ENCODE measurements around the gene SLC38A11.

The SLC38A11 gene

DNA sequence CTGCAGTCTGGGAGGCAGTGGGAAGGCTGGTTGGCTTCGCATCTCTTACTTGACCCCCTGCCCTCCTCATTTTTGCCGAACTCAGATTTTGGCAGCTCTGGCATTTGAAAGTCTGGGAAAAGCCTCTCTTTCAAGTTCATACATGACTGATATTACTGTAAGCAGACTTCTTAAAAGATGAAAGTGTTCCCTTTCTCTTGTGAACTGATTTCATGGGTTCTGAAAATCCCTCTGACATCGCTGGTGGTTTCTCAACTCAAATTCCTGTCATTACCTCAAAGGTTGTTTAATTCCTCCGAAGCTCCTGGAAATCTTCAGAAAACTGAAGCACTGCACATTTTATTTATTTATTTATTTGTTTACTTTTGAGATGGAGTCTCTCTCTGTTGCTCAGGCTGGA is 16.9 kb upstream of the SLC38A11 start:
- DNase-seq (ENCODE audit: low read depth): no peak

DNA sequence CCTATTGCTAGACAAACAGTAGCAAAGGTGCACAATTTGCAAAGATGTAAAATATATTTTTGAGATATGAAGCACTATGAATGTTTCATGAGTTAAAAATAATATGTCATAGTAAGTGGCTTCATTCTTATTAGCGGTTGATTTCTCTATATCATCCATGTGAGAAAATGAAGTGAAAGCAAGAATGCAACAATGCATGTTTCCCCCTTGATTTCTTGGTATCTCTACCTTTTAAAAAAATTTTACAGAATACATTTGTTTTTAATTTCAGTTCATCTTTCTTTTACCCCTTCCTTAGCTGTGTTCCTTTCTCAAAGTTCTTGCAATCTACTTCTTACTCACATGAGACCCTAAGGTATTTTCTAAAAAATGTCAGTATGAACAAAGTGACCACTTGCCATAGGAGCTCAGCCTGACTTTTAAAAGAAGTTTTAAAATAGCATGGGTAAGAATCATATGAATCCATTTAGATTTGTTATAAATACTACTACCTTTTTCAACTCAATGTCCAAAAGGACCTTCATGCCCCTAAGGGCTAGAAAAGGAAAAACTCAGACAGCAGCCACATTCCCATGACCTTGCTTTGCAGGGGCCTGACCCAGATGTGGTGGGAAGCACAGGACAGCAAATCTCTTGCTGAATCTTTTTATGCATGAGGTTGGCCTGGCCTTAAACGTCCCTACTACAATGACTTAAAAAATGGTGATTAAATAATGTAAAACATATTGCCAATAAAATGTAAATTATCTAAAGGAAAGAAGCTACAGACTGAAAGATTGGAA is 14.8 kb upstream of the SLC38A11 start:
- no peak for DNase-seq (ENCODE audit: low read depth)

GRCh38 chr2:164967781-164968228 is 12.5 kb upstream of the SLC38A11 start:
- DNase-seq (ENCODE audit: low read depth): no peak

GRCh38 chr2:164967361-164967760 is 12.0 kb upstream of the SLC38A11 start:
- no peak for DNase-seq (ENCODE audit: low read depth)

GRCh38 chr2:164964700-164965099 is 9.4 kb upstream of the SLC38A11 start:
- no peak for DNase-seq (ENCODE audit: low read depth)

DNA sequence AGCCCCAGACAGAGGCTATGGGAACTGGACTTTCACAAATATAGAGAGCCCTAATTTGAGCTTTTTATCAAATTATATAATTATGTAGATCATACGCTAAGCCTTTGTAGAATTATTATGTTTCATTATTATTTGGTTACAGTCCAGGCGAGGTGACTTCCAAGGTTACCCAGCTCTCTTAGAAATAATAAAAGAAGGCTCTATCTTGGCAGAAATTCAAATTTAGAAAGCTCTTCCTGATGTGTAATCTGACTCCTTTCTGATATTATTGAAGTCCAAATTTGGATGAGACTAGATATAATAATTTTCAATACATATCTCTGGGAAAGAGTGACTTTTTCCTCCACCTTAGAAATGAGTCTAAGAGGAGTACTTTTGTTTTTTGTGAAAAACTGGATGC is 4.8 kb upstream of the SLC38A11 start:
- no peak for DNase-seq (ENCODE audit: low read depth)

- DNase-seq (ENCODE audit: low read depth): no peak
These were observed 1.1 kb downstream of the SLC38A11 start for GRCh38 chr2:164954186-164954585.

GRCh38 chr2:164953279-164953678 is 2.0 kb downstream of the SLC38A11 start:
- DNase-seq (ENCODE audit: low read depth): no peak

DNA sequence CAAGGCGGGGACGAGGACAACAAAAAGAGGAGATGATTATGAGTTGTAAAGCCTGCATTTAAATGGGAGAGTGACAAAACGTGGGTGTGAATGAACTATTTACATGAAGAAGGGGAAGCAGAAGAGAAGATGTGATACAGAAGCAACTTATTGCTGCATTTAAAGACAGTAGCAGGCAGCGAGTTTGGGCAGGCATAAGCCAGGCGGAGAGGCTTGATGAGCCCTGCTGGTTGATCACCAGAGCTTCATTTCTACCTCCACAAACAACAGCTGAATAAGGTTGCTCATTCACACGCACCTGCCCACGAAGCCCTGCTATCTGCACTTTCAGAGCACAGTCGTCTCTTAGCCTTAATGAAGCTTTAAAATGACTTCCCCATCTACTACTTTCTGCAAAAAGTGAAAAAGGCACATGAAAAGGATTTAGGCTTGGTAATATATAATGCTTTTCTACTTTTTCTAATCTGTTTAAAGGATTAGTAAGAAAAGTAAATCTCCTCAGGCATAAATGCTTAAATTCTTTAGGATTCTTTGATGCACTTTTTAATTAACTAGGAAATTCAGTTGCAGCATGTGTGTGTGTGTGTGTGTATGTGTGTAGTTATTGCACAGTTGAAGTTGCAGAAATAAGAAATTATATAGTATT is 3.1 kb downstream of the SLC38A11 start:
- DNase-seq (ENCODE audit: low read depth): no peak

DNA sequence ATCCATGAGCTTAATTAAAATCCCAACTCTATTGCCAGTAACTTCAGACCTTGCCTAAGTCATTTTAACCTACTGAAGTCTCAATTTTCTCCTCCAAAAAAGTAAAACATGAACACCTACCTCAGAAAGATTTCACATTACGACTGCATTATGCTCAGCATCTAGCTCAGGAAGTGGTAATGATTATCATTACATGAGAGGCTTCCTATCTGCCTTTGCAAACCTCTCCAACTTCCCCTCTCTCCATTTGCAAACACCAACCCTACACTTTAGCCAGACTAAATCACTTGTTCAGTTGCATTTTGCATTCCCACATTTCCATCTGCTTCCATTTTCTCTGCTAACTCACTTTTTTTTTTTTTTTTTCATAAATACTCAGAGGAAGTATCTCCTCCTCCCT is 6.8 kb downstream of the SLC38A11 start:
- DNase-seq (ENCODE audit: low read depth): no peak

GRCh38 chr2:164947281-164947680 is 8.0 kb downstream of the SLC38A11 start:
- DNase-seq (ENCODE audit: low read depth): no peak

GRCh38 chr2:164943289-164943688 is 12.0 kb downstream of the SLC38A11 start:
- DNase-seq (ENCODE audit: low read depth): no peak

DNA sequence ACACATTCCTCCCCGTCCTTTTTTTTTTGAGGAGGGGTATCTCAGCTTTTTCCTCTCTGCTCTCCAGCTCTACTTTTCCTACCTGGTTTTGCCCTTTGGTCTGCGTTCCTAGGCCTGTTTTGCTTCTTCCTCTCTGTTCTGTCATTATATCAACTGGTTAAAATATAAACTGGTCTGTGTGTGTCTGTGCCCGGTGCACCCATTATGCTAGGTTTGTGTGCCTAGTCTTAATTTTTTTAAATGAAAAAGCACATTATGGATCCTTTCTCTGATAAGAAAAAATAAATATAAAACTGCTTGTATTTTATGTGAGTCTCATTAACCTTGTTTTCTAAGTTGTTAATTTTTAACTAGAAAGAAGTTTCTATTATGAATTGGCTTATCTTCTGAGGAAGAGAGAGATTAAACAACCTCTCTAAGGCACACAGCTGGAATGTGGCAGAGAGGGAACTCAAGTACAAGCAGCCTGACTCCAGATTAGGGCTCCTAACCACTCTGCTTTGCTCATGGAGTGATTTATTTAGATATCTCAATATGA is 17.4 kb downstream of the SLC38A11 start:
- DNase-seq (ENCODE audit: low read depth): no peak

GRCh38 chr2:164935118-164936101 is 19.9 kb downstream of the SLC38A11 start:
- DNase-seq (ENCODE audit: low read depth): no peak

DNA sequence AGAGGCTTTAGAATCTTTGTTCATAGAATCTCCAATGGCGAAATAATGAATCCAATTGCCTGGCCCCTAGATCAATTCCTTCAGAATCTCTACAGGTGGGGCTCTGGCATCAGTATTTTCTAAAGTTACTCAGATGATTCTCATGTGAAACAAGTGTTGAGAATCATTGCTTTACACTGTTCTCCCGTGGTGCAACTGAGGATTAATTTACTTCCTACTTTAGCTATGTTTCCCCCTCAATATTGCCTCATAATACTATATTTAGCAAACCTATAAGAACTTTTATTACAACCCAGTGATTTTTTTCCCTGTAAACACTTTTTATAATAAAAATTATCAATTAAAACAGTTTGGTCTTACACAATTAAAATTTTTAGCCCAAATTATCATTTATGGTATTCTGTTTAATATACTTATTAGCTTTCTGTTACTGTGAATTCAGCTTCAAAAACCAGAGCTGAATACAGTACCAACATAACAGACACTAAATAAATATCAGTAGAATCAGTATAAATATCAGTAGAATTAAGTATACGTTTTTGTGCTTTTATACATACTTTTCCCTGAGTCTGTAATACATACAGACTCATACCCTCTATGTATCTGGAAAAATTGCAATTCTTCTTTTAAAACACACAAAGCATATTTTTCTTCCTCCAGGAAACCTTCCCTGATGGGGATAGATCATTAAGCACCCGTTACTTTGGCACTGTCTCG is 20.8 kb downstream of the SLC38A11 start:
- DNase-seq (ENCODE audit: low read depth): no peak

DNA sequence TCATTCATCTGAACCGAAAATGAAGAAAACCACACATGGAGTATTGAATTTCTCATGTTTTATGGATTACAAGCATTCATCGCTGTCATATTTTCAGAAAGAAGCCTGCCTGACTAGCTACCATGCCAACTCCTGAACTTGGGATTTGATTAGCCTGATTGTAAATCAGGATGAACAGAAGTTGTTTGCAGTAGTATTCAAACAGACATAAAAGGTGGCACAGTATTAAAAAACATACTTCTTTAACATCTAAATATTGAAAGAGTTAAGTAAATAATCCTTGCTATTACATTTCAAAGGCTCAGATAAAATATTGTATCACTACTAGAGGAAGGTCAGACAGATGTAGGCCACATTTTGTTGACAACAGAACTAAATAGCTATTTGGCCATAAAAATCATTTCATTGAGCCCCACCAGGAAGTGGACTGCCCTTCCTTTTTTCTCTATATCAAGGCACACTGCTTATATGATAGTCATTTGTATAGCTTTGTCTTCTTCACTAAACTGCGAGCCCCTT is 21.6 kb downstream of the SLC38A11 start:
- no peak for DNase-seq (ENCODE audit: low read depth)

- no peak for DNase-seq (ENCODE audit: low read depth)
These were observed 22.9 kb downstream of the SLC38A11 start for GRCh38 chr2:164932377-164932776.

DNA sequence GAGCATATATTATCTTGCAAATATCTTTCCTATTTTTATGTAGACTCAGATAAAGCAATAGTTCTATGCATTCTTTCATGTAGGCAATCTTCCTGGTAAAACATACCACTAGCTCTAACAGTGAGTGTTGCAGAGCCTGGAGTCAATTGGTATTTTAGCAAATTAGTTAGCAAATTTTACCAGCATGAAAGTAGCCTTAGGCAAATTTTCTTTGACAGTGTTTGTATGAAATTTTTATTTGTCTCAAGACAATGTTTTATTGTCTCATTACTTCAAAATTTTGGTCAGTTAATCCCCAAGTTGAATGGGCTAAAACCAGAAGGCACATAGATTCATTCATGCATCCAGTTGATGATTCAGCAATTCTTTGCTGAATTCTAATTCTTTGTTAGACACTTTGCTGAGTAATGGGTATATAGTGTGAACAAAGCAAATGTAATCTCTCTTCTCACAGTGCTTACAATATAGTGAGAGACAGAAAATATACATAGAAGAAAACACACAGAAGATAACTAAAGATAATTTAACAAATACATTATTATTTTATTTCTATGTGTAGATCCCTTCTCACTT is 27.1 kb downstream of the SLC38A11 start:
- no peak for DNase-seq (ENCODE audit: low read depth)

GRCh38 chr2:164922134-164922533 is 33.2 kb downstream of the SLC38A11 start:
- no peak for DNase-seq (ENCODE audit: low read depth)

- DNase-seq (ENCODE audit: low read depth): no peak
These were observed 34.9 kb downstream of the SLC38A11 start for GRCh38 chr2:164920430-164920829.

All from T follicular helper cell (primary cell).